ENCODE results near the gene CA11. TPM values are rescaled to one million over a fixed set of nuclear protein-coding genes. Genes with fewer than 3 reads are reported as not detected.

CA11 gene
- total and polyA plus RNA-seq, 9 of the 15 experiments (the other 6 are each of a cell fraction or from before 2014, with no cell fraction given) = 2.9 to 19.9 (median 8.3) TPM

- TF ChIP-seq ZNF239 (CRISPR knock-in tag; IDR thresholded peaks at IDR 0.05) = no peak
- TF ChIP-seq PTRF (tag; IDR thresholded peaks at IDR 0.05) = no peak
- TF ChIP-seq NFIC (IDR thresholded peaks at IDR 0.05) = no peak
- no peak for TF ChIP-seq ELF1 (tag; IDR thresholded peaks at IDR 0.05)
- peak; percentile 69 for TF ChIP-seq ZBTB17 (CRISPR knock-in tag; IDR thresholded peaks at IDR 0.05)
- TF ChIP-seq ZNF277 (CRISPR knock-in tag; IDR thresholded peaks at IDR 0.05; ENCODE audit: borderline replicate concordance) = no peak
- TF ChIP-seq CHD4 (IDR thresholded peaks at IDR 0.05; ENCODE audit: insufficient read depth, insufficient replicate concordance, low read depth, low read length, poor library complexity, severe bottlenecking) = no peak
- no peak for TF ChIP-seq ZNF398 (CRISPR knock-in tag; IDR thresholded peaks at IDR 0.05)
- peak; percentile 33 for TF ChIP-seq JUND (IDR thresholded peaks at IDR 0.05; ENCODE audit: borderline replicate concordance, low read depth, low read length)
- no peak for TF ChIP-seq JUND (tag; IDR thresholded peaks at IDR 0.05; ENCODE audit: borderline replicate concordance, low read depth, low read length)
- TF ChIP-seq TCF7 (IDR thresholded peaks at IDR 0.05; ENCODE audit: borderline replicate concordance) = no peak
- peak; percentile 60 for TF ChIP-seq HCFC1 (IDR thresholded peaks at IDR 0.05; ENCODE audit: low read depth, low read length)
- no peak for TF ChIP-seq PBX2 (CRISPR knock-in tag; IDR thresholded peaks at IDR 0.05; ENCODE audit: low read depth)
- no peak for TF ChIP-seq PBX2 (tag; conservative IDR thresholded peaks at IDR 0.05; ENCODE audit: low read depth)
- TF ChIP-seq MED1 (CRISPR knock-in tag; IDR thresholded peaks at IDR 0.05; ENCODE audit: borderline replicate concordance) = no peak
- TF ChIP-seq IFI16 (CRISPR knock-in tag; IDR thresholded peaks at IDR 0.05) = no peak
- TF ChIP-seq TRIM25 (IDR thresholded peaks at IDR 0.05; ENCODE audit: borderline replicate concordance) = no peak
- TF ChIP-seq NR3C1 (CRISPR knock-in tag; IDR thresholded peaks at IDR 0.05) = peak; percentile 97; the same call in 1 of the 2 replicates
- TF ChIP-seq MYC (IDR thresholded peaks at IDR 0.05; ENCODE audit: low read depth, low read length) = peak; percentile 97
- TF ChIP-seq MYC (CRISPR knock-in tag; IDR thresholded peaks at IDR 0.05; ENCODE audit: borderline replicate concordance, low read depth) = peak; percentile 63; the same call in 1 of the 2 replicates
- TF ChIP-seq MAFF (IDR thresholded peaks at IDR 0.05; ENCODE audit: low read length) = no peak
- TF ChIP-seq POLR2AphosphoS2 (IDR thresholded peaks at IDR 0.05; ENCODE audit: low read length) = peak; percentile 87; the same call in 1 of the 2 replicates
Observed at GRCh38 chr19:48637449-48637947, 8.5 kb downstream of the CA11 start (continued).

Data from K562 (cell line).